ENCODE data around the gene SUMO3.
A peak's percentile ranks its signal among the peaks of the same experiment; 100 is the strongest.

SUMO3 gene

GRCh38 chr21:44801468-44802395 lies 16.1 kb downstream of the SUMO3 start, which contains the start of gene UBE2G2:
TSS of gene UBE2G2 (minus strand) at chr21:44801820. CDS start at chr21:44801748, 72 bp downstream.
- peak; percentile 70 to 83 for DNase-seq (ENCODE audit: low read depth in 2 of 2)

DNA sequence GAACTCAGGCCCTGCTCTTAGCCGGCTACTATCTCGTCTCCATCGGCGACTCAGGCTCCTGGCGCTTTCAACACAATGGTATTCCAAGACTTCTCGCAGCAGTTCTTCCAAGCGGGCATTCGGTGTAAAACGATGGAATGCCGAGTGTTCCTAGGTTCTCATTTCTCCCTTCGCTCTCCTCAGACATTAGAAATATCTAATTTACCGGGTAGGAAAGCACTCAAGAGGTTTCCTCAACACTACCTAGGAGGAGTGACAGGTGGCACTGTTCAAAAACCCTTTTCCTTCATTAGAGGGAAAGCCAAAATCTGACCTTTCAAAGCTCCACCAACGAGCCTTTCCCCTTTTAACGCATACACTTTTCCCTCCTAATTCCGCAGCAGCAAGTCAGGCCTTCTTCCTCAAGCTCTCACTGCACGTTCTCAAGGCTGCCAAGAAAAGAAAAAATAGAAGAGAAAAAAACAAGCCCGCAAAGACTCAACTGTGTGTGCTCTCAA lies 16.8 kb downstream of the SUMO3 start:
- DNase-seq (ENCODE audit: low read depth in 2 of 2): no peak

DNA sequence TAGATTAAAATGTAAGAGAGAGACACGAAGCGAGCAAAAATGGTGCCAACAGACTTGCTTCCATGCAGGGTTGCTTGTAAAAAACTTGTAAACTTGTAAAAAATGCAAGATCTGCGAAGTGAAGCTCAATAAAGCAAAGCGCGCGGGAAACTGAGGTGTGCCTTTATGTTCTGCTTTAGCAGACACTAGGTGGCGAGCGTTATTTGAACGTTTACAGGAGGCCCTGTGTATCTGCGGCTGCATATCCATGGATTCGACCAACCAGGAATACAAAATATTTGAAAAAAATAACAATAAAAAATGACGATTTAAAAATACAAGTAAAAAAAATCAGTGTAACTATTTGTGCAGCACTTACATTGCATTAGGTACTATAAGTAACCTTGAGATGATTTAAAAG lies 17.8 kb downstream of the SUMO3 start:
- no peak for DNase-seq (ENCODE audit: low read depth in 2 of 2)

DNA sequence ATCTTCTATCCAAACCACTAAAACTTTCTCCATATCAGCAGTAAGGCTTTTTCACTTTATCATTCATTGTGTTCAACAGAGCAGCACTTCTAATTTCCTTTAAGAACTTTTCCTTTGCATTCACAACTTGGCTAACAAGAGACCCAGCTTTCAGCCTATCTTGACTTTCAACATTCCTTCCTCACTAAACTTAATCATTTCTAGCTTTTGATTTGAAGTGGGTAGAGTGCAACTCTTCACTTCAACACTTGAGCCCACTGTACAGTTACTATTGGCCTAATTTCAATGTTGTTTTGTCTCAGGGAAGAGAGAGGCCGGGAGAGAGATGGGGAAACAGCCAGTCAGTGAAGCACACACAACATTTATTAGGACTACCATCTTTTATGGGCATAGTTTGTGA lies 18.2 kb downstream of the SUMO3 start:
- no peak for DNase-seq (ENCODE audit: low read depth in 2 of 2)

GRCh38 chr21:44797775-44798174 lies 20.1 kb downstream of the SUMO3 start:
- DNase-seq (ENCODE audit: low read depth in 2 of 2): no peak

- DNase-seq (ENCODE audit: low read depth in 2 of 2): no peak
These were observed 22.5 kb downstream of the SUMO3 start for GRCh38 chr21:44795342-44795741.

DNA sequence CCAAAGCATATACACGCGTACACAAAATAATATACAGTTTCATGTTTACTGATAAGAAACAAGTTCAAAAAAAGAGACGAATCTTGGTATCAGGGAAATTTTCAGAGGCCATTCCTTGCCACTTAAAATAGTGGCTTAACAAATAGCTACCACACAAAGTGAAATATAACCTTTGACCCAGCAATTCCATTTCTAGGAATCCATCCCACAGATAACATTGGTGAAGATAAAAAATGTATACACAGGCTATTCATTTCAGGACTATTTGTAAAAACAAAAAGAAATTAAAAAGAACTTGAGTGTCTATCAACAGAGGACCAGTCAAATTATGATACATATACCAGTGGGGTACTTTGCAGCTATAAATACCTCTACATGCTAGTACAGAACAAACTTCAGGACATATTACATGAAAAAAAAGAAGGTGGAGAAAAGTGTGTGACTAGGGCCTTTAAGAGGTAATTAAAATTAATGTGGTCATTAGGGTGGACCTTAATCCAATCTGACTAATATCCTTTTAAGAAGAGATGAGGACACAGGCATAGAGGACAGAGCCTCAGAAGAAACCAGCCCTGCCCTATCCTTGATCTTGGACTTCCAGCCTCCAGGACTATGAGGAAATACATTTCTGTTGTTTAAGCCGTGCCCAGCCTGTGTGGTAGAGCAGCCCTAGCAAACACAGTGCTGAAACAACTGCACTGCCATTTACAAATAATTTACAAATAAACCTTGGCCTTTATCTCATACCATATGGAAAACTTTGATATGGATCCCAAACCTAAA lies 24.1 kb downstream of the SUMO3 start:
- DNase-seq (ENCODE audit: low read depth in 2 of 2): no peak

- DNase-seq (ENCODE audit: low read depth in 2 of 2): peak in 1 of 2 donors; percentile 21
These were observed 24.9 kb downstream of the SUMO3 start for GRCh38 chr21:44792702-44793591.

DNA sequence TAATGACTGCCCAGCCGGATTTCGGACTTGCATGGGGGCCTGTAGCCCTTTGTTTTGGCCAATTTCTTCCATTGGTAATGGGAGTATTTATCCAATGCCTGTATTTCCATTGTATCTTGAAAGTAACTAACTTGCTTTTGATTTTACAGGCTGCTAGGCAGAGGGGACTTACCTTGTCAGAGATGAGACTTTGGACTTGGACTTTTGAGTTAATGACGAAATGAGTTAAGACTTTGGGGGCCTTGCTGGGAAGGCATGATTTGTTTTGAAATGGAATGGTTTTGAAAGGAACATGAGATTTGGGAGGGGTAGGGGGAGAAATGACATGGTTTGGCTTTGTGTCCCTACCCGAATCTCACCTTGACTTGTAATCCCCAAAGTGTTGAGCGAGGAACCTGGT lies 25.9 kb downstream of the SUMO3 start:
- no peak for DNase-seq (ENCODE audit: low read depth in 2 of 2)

DNA sequence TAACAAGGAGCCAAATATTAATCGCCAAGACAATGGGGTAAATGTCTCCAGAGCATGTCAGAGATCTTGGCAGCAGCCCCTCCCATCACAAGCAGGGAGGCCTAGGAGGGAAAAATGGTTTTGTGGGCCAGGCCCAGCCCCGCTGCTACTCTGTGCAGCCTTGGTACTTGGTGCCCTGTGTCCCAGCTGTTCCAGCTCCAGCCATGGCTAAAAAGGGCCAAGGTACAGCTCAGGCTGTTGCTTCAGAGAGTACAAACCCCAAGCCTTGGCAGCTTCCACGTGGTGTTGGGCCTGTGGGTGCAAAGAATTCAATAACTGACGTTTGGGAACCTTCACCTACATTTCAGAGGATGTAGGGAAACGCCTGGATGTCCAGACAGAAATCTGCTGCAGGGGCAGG lies 26.6 kb downstream of the SUMO3 start:
- no peak for DNase-seq (ENCODE audit: low read depth in 2 of 2)

DNA sequence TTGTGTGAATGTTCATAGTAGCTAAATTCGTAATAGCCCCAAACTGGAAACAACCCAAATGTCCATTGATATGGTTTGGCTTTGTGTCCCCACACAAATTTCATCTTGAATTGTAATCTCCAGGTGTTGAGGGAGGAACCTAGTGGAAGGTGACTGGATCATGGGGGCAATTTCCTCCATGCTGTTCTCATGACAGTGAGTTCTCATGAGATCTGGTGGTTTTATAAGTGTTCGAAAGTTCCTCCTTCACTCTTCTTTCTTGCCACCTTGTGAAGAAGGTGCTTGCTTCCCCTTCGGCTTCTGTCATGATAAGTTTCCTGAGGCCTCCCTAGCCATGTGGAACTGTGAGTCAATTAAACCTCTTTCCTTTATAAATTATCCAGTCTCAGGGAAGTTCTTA lies 27.5 kb downstream of the SUMO3 start:
- no peak for DNase-seq (ENCODE audit: low read depth in 2 of 2)

GRCh38 chr21:44789880-44790279 lies 28.0 kb downstream of the SUMO3 start:
- DNase-seq (ENCODE audit: low read depth in 2 of 2): no peak

GRCh38 chr21:44785620-44786335 lies 32.1 kb downstream of the SUMO3 start:
- DNase-seq (ENCODE audit: low read depth in 2 of 2): no peak

- DNase-seq (ENCODE audit: low read depth in 2 of 2): no peak
These were observed 33.1 kb downstream of the SUMO3 start for GRCh38 chr21:44784810-44785209.

DNA sequence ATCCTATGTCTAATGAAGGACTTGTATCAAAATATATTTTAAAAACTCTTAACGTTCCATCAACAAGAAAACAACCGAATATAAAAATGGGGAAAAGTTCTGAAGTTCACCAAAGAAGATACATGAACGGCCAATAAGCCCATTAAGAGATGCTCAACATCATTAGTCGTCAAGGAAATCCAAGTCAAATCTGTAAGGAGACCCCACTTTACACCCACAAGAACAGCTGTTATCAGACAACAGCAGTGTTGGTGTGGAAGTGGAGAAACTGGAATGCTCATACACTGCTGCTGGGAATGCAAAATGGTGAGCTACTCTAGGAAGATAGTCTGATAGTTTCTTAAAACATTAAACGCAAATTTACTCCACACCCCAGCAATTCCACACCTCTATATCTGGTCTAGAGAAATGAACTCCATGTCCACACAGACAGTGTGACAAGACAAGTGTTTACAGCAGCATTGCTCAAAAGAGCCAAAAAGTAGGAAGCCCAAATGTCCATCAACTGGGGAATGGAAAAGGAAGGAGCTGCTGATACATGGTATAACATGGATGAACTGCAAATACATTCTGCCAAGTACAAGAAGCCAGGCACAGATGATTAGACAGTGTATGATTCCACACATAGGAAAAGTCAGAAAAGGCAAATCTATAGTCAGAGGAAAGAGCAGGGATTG lies 34.7 kb downstream of the SUMO3 start:
- DNase-seq (ENCODE audit: low read depth in 2 of 2): no peak

DNA sequence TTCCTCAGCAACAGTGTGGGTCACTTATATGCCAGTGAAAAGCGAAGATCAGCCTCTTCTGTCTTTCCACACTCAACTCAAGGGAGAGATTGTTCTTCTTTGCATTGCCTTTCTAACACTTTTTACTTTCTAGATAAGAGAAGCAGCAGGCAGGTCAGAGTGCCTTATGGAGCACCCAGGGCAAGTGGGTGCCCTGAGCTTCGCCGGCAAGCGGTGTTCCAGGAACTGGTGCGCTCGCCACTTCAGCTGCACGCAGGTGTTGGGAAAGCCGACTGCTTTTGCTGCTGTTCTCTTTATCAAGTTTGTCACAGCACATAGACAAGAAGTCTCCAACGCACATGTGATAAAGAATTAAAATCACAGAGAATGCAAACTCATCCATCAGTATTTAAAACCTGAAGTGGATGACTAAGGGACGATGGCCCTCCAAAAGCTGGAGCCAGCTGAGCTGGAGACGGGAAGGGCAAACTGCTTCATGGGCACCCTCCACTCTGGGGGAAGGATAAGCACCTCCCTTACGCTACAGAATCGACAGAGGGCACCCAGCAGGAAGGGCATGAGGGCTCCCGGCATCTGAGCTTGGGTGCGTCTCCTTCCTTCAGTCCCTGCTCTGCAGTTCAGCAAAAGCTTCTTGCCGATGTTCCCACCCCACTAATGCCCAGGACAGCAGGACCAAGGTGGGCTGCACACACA lies 36.9 kb downstream of the SUMO3 start:
- no peak for DNase-seq (ENCODE audit: low read depth in 2 of 2)

GRCh38 chr21:44780137-44780502 lies 37.7 kb downstream of the SUMO3 start:
- DNase-seq (ENCODE audit: low read depth in 2 of 2): no peak

- DNase-seq (ENCODE audit: low read depth in 2 of 2): no peak
These were observed 38.3 kb downstream of the SUMO3 start for GRCh38 chr21:44779417-44780136.

DNA sequence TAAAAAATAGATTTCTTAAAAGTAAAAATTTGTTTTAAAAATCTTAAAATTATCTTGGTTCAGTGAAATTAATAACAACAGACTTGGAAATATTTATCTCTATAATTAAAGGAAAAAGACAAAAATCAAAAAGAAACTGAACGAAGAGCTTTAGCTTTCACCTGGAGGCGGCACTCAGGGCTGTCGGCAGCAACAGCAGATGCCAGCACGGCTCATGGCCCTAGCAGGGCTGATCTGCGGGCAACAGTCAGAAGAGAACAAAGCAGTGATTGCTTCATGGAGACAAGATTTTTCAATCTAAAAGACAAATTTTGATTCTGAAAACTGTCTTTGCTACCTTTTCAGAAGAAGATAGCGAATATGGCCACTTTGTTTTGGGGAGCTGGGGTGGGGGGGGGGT lies 38.9 kb downstream of the SUMO3 start:
- no peak for DNase-seq (ENCODE audit: low read depth in 2 of 2)
